Measurements from ENCODE around the gene PDZD7.
"Not testable (repeated sequence)": the region's sequence is repeated elsewhere in the genome, so short reads cannot be mapped to it uniquely, and the experiment has no call there.

Gene PDZD7

DNA sequence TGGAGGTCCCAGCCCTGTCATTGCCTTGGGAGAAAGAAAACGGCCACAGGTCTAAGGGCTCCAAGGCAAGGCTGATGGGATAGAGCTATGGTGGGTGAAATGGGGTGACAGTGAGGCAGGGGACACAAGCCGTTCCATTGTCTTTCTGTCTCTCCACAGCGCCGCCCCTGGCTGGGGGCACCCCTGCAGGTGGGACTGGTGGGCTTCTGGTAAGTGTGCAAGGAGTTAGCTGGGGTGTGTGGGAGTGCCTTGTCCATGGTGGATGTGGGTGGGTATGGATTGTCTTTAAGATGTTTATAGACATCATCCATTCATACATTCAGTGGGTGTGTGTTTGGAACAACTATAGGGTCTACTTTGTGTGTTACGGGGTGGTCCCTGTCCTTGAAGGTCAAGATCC, 7.6 kb upstream of the PDZD7 start:
- DNase-seq (ENCODE audit: low read depth) = no peak

DNA sequence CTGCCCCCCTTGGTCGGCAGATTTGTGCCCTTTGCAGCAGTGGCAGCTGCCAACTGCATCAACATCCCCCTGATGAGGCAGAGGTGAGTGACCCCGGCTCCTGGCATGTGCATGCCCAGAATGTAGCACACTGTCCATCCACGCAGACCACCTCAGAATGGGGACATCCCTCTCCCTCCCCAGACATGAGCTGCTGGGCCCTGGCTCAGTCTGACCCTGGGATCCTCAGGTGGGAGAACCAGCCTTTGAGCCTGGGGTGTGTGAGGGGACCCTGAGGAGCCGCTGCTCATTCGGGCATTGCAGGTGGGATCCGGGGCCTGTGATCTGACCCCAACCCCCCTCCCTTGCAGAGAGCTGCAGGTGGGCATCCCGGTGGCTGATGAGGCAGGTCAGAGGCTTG, 5.8 kb upstream of the PDZD7 start:
- DNase-seq (ENCODE audit: low read depth) = no peak

DNA sequence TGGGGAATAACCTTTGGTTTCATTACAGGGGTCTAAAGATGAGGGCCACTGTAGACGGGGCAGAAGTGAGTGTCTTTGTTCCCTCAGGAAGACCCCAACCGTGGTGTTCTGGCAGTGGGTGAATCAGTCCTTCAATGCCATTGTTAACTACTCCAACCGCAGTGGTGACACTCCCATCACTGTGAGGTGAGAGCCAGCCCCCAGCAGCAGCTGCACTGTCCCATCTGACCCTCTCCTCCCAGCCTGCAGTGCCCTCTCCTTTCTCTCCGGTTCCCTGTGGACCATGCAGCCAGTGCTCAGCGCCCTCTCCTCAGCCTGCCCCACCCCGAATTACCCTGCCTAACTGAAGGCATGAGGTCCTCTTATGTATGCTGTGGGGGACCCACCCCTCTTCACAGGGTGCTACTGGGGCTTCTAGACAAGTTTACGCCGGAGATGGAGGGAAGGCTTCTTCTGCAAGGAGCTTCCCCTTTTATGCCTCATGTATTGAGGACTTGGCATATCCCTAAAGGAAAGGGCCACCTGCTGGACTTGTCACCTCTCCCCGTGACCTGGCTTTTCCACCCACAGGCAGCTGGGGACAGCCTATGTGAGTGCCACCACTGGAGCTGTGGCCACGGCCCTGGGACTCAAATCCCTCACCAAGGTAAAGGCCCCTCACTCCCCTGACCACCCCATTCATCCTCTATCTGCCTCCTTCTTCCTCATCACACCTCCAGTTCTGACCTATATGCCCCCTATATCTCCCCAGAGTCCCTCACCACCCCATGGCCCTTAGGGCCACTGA, 5.2 kb upstream of the PDZD7 start:
- no peak for DNase-seq (ENCODE audit: low read depth)

DNA sequence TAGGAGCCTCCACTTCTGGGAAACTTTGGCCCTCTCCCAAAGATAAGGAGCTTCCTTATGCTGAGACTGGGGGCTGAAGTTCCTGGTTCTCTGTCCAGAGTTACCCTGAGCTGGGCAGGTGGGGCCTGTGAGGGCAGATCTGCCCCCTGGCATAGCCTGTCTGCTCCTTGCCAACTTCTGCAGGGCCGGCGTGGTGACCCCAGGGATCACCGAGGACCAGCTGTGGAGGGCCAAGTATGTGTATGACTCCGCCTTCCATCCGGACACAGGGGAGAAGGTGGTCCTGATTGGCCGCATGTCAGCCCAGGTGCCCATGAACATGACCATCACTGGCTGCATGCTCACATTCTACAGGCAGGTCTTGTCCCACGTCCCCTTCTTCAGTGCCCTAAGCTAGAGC, 4.4 kb upstream of the PDZD7 start:
- no peak for DNase-seq (ENCODE audit: low read depth)

DNA sequence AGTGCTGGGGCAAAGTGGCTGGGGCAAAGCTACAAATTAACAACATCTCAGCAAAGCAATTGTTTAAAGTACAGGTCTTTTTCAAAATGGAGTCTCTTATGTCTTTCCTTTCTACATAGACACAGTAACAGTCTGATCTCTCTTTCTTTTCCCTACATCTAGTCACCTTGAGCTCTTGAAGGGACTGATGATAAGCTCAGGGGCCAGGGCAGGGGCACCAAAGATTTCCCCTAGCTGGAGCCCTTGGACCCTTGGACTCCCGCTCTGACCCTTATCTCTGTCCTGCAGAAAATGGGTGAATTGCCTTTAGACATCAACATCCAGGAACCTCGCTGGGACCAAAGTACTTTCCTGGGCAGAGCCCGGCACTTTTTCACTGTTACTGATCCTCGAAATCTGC, 3.5 kb upstream of the PDZD7 start:
- DNase-seq (ENCODE audit: low read depth) = not testable (repeated sequence)

DNA sequence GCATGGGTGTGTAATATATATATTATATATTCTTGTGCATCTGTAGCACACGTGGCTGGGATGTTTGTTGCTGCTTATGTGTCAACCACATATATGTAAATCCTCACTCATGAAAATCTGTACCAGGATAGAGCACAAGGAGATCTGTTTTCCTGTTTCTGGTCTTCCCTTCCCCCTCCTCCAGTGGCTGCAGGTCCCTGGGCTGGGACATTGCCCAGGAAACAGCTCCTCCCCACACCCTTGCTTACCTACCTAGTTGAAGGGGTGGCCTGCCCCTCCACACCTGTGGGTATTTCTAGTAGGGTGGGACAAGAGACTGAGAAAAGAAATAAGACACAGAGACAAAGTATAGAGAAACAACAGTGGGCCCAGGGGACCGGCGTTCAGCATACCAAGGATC, 2.3 kb upstream of the PDZD7 start:
- DNase-seq (ENCODE audit: low read depth) = no peak

DNA sequence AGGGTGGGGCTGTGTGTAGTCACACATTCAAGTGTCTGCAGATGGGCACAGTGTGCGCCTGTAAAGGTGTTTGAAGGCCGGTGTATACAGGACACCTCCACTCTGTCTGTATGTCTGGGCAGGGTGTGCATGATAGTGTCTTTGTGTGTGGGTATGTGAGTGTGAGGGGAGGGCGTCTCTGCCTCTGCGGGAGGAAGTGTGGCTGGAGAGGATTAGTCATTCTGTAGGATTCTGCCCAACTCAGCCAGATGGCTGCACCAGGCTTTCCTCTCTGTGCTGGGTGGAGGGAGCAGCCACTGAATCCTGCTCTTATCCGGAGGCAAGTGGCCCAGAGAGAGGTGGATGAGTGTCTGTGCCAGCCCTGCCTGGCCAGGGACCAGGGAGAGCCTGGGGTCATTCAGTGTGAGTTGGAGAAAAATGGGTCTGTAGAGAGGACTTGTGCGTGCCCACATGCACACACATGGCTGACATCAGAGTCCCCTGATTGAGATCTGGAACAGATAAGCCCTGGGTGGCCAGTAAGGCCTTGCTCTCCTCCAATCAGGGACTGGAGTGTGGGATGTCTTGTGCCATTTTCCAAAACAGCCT, 1.8 kb upstream of the PDZD7 start:
- DNase-seq (ENCODE audit: low read depth) = peak; percentile 71

DNA sequence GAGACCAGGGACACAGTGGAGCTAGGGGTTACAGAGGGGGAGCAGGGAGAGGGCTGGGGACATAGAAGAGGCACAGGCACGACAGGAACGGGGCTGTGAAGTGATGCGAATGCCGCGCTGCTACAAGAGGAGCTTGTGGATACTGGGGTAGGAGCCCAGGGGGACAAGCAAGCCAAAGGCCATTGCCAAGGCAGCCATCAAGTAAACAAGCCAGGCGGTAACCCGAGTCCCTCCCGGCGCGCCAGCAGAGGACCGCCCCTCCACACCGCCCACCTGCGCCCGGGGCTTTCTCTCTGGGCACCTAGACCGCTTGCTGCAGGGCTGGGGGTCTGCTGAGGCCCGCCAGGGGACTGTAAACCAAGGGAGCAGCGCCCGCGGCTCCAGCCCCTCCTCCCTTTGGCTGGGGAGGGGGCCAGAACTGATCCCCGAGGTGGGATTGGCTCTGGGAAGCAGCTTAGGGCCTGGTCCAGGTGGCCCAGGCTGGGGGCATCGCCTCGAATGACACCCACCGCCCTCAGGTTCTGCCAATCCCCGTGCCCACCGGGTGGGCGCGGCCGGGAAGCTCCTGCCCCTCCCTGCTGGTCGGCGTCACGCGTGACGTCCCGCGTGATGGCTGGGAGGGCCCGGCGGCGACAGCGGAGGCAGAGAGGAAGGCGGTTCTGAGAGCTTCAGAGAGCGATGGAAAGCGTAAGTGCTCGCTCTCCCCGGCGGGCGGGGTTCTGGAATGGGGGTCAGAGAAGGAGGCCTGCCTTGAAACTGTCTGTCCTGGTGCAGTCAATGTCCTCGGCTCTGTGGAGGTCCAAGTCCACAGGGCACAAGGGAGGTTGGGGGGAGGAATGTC, 1.1 kb upstream of the PDZD7 start:
- no peak for DNase-seq (ENCODE audit: low read depth)

DNA sequence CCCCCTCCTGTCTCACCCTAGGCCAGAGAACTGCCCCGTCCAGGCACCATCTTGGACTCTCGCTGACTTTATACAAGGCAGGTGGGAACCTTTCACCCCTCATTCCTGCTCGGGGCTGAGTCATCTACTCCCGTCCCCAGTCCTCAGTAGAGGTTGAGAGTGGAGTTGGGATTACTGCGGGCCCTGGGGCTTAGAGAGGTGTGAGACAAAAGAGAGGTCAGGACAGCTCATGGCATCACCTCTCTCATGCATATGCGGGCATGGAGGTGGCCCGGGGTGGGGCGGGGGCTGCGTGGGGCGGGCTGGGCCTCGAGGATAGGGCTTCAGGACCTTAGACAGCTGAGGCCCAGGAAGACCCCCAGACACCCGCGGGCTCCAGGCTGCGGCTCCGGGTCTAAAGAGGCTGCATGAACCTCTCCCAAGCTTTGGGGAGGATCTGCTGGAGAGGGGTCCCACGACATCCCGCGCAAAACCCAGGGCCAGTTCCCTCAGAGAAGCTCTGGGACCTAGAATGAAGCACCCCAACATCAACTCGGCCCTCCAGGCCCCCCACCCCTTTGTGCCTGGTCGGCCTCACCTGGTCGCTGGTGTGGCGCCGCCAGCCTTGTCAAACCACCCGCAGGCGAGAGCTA, 317 bp downstream of the PDZD7 start:
- DNase-seq (ENCODE audit: low read depth) = no peak

DNA sequence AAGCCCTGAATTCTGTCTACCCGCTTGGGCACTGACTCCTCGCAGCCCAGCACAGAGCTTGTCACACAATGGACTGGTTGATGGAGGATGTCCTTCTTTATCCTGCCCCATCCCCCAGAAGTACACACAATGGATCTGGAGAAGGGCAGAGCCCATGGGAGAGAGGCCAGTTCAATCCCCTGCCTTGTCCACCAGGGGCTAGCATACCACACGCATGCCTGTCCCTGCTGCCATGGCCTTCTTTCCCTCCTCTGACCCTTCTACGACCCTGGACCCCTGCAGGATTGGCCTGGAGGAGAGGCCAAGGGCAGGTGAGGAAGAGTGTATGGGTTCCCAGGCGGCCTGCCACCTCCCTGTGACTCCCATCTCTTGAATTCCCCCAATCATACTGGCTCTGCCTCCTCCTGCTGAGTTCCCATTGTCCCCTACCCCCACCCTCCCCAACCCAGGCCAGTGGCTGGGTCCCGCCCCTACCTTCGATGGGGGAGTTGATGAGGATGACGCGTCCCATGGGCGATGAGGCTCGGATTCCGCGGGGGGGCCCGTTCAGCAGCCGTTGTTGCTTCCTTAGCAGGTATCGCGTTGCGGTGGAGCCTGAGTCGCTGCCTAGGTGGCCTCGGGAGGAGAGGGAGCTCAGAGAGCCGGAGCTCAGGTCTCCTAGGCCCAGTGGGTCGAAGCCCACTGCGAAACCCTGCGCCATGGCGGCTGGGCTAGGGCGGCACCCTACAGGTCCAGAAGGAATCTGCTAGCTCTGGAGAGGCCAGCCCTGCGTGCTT, 1.2 kb downstream of the PDZD7 start:
- DNase-seq (ENCODE audit: low read depth) = no peak

DNA sequence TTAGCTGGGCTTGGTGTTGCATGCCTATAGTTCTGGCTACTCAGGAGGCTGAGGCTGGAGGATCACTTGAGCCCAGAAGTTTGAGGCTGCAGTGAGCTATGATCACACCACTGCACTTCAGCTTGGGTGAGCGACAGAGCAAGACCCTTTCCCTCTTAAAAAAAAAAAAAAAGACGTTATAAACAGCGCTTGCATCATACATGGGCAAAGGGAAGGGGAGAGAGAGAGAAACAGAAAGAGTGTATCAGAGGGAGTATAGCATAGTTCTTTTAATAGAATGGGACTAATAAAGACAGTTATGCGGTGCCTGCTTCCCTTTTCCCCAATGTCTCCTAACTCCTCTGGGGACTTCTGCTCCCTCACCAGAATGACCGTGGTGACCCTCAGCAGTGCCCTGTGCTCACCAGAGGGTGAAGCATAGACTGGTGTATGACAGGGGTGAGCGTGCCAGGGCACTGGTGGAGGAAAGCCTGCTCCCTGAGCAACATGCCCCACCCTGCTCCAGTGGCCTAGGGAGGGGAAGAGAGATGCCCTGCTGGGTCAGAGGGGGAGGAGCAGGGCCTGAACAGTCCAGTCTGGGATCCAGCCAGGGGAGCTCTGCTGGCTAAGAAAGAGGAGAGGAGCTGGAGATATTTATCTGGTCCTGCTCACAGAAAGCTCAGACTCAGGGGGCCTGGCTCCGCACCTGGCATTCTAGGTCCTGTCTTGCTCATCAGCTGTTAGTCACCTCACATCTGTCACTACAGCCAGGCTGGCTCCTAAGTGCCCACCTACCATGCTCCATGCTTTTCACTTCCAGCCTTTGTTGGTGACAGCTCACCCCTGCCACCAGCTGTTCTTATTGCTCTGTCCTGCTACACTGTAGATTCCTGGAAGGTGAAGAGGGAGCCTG, 2.2 kb downstream of the PDZD7 start:
- no peak for DNase-seq (ENCODE audit: low read depth)

DNA sequence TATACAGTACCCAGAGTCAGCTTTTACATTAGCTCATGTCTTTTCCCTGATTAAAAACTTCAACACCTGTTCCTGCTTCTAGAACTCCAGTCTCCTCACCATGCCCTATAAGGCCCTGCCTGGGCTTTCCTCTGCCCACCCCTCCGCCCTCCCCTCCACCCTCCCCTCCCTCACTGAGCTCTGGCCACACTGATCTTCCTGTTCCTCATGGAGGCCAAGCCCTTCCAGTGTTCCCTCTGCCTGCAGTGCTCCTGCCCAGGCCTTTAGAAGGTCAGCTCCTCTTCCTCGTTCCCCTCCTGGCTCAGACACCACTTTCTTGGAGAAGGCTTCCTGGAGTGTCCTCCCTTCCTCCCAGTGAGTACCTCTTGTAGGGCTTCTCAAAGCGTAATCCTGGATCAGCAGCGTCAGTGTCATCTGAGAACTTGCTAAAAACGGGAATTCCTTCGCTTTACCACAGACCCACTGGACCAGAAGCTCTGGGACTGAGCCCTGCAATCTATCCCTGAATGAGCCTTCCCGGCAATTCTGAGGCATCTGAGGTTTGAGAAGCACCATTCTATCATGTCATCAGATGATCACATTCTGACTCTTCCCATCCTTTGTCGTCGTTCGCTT, 3.7 kb downstream of the PDZD7 start:
- no peak for DNase-seq (ENCODE audit: low read depth)

DNA sequence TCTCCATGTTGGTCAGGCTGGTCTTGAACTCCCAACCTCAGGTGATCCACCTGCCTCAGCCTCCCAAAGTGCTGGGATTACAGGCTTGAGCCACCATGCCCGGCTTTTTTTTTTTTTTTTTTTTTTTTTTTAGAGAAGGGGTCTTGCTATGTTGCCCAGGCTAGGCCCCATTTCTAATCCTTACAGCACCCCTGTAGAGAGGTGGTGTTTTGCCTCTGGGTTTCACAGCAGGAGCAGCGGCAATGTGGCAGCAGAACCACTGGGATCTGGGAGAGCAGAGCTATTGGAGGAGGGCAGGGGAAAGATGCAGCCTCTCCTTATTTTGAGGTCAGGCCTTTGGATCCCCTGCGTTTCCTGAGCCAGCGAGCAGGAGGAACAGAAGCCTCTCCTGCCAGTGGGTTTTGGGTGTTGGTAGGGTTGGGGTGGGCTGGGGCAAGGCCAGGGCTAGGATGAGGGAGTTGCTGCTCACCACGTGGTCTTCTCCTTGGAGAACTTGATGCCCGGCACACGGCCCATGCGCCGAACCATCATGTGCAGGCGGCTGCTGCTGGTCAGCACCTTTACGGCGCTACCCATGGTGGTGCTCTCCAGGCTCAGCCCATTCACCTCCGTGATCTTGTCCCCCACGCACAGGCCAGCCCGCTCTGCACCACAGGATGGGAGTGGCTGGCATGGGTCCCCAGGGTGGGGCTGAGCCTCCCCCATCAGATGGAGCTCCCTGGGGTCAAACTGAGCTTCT, 7.8 kb downstream of the PDZD7 start:
- no peak for DNase-seq (ENCODE audit: low read depth)

DNA sequence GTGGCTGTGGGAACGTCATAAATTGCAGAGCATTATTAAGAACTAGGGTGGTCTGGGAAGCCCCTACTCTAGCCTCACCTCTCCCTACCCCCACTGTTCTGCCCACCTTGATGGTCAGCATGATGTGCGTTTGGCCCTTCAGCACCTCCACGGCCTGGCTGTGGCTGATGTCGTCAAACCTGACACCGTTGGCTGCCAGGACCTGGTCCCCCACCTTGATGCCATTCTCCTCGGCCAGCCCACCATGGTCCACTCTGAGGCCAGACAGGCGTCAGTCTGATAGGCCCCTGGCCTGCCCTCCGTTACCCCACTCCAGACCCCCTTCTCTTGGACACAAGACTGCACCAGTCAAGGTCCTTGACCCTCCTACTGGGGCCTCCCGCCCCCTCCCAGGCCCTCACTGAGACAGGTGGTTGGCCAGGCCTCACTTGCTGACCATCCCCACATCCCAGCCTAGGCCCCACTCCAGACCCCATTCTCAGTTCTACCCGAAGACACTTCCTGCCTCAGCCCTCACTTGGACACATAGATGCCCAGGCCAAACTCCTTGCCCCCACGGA, 9.2 kb downstream of the PDZD7 start:
- no peak for DNase-seq (ENCODE audit: low read depth)

DNA sequence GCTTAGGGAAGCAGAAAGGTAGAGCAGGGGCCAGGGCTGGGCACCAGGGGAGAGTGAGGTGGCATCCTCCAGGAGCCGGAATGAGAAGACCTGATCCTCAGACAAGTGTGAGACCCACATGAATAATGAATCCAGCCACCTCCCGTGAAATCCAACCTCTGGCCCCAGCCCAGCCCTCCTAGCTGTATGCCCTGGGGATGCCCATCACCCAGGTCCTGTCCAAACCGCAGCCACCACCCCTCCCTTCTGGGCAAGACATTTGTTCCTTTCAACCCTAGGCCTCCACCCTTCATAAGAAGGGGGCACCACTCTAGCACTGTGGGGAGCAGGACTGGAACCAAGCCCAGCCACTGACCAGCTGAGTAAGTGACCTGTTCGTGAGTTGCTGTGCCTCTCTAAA, 9.7 kb downstream of the PDZD7 start:
- DNase-seq (ENCODE audit: low read depth) = no peak

DNA sequence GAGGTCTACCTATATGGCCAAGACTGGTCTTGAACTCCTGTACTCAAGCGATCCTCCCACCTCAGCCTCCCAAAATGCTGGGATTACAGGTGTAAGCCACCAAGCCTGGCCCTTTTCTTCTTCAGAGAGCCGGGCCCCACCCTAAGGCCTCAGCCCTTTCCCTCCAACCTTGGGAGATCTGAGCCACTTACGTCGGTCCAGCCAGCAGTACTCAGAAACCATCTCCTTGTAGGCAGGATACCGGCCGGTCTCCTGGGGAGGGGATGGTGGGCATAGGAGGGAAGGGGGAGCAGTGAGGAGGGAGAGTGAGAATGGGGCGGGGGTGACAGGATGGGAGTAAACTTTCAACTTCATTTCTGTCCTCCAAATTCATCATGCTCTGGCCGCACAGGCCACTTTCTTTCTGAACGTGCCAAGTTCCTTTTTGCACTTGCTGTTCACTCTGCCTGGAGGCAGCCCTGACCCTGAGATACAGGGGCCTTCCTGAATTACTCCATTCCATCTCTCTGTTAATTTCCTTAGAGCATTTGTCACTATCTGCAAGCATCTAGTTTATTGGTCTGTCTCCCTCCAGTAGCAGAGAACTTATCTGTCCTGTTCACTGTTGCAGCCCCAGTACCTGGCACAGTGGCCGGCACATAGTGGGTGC, 10.4 kb downstream of the PDZD7 start:
- DNase-seq (ENCODE audit: low read depth) = no peak

DNA sequence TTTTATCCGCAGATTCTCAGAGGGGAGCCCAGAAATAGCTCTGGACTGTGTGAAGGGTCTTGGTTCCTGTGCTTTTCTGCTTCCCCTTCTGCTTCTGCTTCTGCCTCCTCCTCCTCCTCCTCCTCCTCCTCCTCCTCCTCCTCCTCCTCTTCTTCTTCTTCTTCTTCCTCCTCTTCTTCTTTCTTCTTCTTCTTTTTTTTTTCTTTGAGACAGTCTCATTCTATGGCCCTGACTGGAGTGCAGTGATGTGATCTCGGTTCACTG, 11.6 kb downstream of the PDZD7 start:
- DNase-seq (ENCODE audit: low read depth) = no peak

DNA sequence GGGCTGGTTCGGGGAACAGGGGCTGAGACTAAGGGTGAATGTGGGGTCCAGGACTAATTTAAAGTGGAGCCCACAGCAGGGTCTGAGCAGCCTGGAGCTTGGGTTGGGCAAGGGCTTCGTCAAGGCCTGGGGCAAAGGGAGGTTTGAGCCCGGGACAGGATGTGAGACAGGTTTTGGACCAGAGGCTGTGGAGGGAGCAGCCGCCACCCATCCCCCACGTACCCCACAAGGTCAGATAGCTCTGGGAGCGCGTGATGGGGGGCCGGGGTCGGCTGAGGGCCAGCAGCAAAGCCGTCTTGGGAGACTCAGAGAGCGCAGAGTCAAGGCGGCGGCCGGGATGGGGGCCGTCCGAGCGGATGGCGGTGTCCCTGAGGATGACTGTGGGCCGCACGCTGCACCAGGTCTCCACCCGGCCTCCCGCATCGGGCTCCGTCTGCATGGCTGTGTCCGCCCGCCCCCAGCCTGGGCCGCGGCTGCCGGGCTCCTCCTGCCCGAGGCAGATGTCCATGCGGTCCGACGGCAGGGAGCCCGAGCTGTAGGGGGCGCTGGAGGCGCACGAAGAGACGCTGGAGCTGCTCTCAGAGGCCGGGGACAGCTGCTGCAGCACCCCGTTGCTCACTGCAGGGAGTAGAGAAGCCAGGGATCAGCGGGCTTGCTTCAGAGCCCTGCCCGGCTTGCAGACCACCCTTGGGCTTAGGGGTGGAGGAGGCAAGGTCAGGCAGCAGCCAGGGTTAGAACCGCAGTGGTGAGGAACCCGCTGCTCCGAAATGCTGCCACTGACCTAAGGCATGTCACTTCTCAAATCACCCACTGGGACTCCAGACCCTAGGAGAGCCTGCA, 12.1 kb downstream of the PDZD7 start:
- peak; percentile 62 for DNase-seq (ENCODE audit: low read depth)
